Spinal cord (tissue), 10 donors: ENCODE data around the gene CDC25B. TPM values are rescaled to one million over a fixed set of nuclear protein-coding genes. Genes with fewer than 3 reads are reported as not detected.
"Not testable (repeated sequence)": the region's sequence is repeated elsewhere in the genome, so short reads cannot be mapped to it uniquely, and the experiment has no call there.

Experiments used
- DNase-seq, 6 donors: peaks; one replicate each; pipeline versions ENCODE4 v3.0.0 to v3.0.0-alpha.2; 2013 to 2015; ENCODE audit warnings: low spot score in 6 of 6, low read depth in 4 of 6
- H3K27ac ChIP-seq: one replicate; pipeline ENCODE4 v1.5.1; 2013; ENCODE audit warnings: low read depth, low read length, control low read depth
- H3K27me3 ChIP-seq: one replicate; pipeline ENCODE4 v1.6.1; 2013; ENCODE audit warnings: low read length; ENCODE audit not compliant: control insufficient read depth, insufficient read depth
- H3K36me3 ChIP-seq: one replicate; pipeline ENCODE4 v1.6.1; 2013; ENCODE audit warnings: low read length; ENCODE audit not compliant: control insufficient read depth, insufficient read depth
- H3K4me1 ChIP-seq: one replicate; pipeline ENCODE4 v1.6.1; 2013; ENCODE audit warnings: low read length; ENCODE audit not compliant: control insufficient read depth, insufficient read depth
- H3K4me3 ChIP-seq: one replicate; pipeline ENCODE4 v1.5.1; 2013; ENCODE audit warnings: low read depth, low read length, control low read depth
- H3K9me3 ChIP-seq: one replicate; pipeline ENCODE4 v1.6.1; 2013; ENCODE audit warnings: low read length; ENCODE audit not compliant: control insufficient read depth, insufficient read depth
- WGBS: methylation state at CpG from one replicate; pipeline ENCODE4 v1.1.5; 2013; ENCODE audit warnings: missing lambda C conversion rate; ENCODE audit not compliant: insufficient coverage; 5-methylcytosine and 5-hydroxymethylcytosine counted together
- polyA plus RNA-seq, 2 donors: library from polyadenylated mRNA; unstranded; fragments of 120-200 nt; gene quantifications; one replicate each; pipeline ENCODE4 v1.2.1, GENCODE V29; 2013; ENCODE audit not compliant: insufficient read length in 2 of 2
- total RNA-seq, 2 donors: library from RNA; depleted of rRNA in 1 of 2; stranded (reverse); fragments of 120-200 nt in 1 of 2; fragments of >200 nt in 1 of 2; gene quantifications; one replicate each; pipeline versions ENCODE4 v1.2.3 to v1.2.4, GENCODE V29; 2013 to 2014
- donor health status: healthy.

CDC25B gene
- total and polyA plus RNA-seq, 4 donors, result 22.2 to 66.8 (median 46.4) TPM

GRCh38 chr20:3842348-3842930 lies 46.3 kb downstream of the CDC25B start:
- Histone ChIP-seq H3K27me3 (no peaks in the 10 kb centered on the region), H3K9me3 (no peaks in the 10 kb centered on the region), H3K4me1 (peaks cover 12% of the 10 kb centered on the region), H3K4me3 (no peak overlapping the region), H3K36me3 (no peaks in the 10 kb centered on the region), H3K27ac (no peak overlapping the region)
- no peak for DNase-seq
- WGBS, result 25% methylated on average over 1 of the region's 7 CpGs

DNA sequence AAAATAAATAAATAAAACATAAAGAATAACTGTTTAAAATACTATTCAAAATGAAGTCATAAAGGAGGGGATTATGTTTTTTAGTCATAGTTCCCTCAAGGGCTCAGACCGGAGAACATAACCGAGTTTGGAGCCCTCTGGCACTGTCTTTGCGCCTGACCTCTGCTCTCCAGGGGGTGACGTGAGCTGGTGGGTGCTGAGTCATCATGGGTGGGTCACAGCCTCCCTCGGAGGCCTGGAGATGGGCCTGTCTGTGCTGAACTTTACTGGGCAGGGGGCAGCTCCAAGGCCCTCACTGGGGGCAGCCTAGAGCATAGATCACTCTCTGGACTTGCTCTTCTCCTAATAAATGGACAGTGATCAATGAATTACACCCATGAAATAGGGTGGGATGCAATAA lies 47.4 kb downstream of the CDC25B start:
- H3K27ac ChIP-seq, result no peak overlapping the region
- no peak for DNase-seq
- H3K27me3 ChIP-seq, result no peaks in the 10 kb centered on the region
- H3K4me1 ChIP-seq, result peaks cover 21% of the 10 kb centered on the region
- H3K9me3 ChIP-seq, result no peaks in the 10 kb centered on the region
- peaks cover 4% of the 10 kb centered on the region for H3K36me3 ChIP-seq
- 75% methylated on average over 5 of the region's 5 CpGs for WGBS
- H3K4me3 ChIP-seq, result no peak overlapping the region

- peaks cover 22% of the 10 kb centered on the region for H3K4me1 ChIP-seq
- WGBS, result 97% methylated on average over 4 of the region's 9 CpGs
- H3K27me3 ChIP-seq, H3K4me3 ChIP-seq, H3K27ac ChIP-seq, H3K9me3 ChIP-seq, DNase-seq, H3K36me3 ChIP-seq: not testable (repeated sequence)
Observed at GRCh38 chr20:3843990-3844619, 48.0 kb downstream of the CDC25B start.

GRCh38 chr20:3846378-3846739 lies 50.2 kb downstream of the CDC25B start:
- Histone ChIP-seq H3K27me3 (no peaks in the 10 kb centered on the region), H3K4me1 (peaks cover 22% of the 10 kb centered on the region), H3K27ac (peak overlapping the region; percentile 87), H3K4me3 (peak overlapping the region; percentile 85), H3K9me3 (no peaks in the 10 kb centered on the region), H3K36me3 (peaks cover 9% of the 10 kb centered on the region)
- WGBS, result 0% methylated on average over 20 of the region's 22 CpGs
- DNase-seq, result peak in 1 of 6 donors; percentile 81

GRCh38 chr20:3846740-3847428 lies 50.8 kb downstream of the CDC25B start, which contains the start of gene MAVS:
MAVS (plus strand) TSS chr20:3846834; CDS start chr20:3854625, 7,791 bp downstream.
- peak in 5 of 6 donors; percentile 67 to 96 (median 81) for DNase-seq
- no peaks in the 10 kb centered on the region for H3K27me3 ChIP-seq
- peak within 1 kb of the TSS; percentile 87 for H3K27ac ChIP-seq
- peaks cover 22% of the 10 kb centered on the region for H3K4me1 ChIP-seq
- WGBS, result under 1% methylated on average over 72 of the region's 72 CpGs
- no peaks in the 10 kb centered on the region for H3K9me3 ChIP-seq
- H3K4me3 ChIP-seq, result peak within 1 kb of the TSS; percentile 85
- peaks cover 11% of the 10 kb centered on the region for H3K36me3 ChIP-seq

DNA sequence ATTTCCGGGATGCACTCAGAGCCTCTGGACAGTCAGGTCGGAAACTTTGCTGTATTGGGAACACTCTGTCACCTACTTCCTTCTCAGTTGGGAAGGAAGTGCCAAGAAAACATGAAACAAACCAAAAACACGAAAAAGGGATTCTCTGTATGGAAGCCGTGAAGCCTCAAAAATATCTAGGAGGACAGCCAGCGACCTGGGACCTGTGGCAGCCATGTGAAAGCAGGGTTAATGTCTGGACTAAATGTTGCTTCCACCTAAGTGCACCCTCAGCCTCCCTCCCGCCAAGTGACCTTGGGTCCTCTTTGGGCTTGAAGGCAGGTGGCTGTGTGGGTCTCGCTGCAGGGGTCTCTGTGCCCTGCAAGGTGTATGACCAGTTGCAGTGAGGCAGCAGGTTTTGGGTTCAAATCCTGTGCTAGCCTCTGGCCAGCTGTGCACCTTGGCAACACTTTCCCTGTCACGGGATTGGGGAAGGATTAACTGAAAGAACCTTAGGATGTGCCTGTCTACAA lies 51.4 kb downstream of the CDC25B start:
- Histone ChIP-seq H3K36me3 (peaks cover 13% of the 10 kb centered on the region), H3K9me3 (no peaks in the 10 kb centered on the region), H3K27ac (peak overlapping the region; percentile 87), H3K27me3 (no peaks in the 10 kb centered on the region), H3K4me3 (peak overlapping the region; percentile 85), H3K4me1 (peaks cover 22% of the 10 kb centered on the region)
- WGBS, result 75% methylated on average over 3 of the region's 8 CpGs
- DNase-seq, result peak in 2 of 6 donors; percentile 5 to 13

DNA sequence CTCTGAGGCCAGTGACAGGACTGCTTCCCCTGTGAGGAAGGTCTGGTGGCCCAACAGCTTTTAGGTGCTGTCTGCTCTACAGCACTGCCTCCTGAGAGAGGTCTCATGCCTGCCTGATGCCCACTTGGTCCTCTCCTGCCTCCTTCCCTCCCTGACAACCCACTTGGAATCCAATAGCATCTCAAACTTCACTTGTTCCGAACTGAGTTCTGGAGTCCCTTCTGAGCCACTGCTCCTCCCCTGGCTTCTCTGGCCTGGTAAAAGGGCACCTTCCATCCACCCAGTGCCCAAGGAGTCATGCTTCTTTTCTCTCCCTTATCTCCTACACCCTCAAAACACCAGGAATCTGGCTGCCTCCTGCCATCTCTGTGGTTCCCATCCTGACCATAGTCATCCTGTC lies 52.5 kb downstream of the CDC25B start:
- no peak for DNase-seq
- H3K4me3 ChIP-seq, result no peak overlapping the region
- H3K27ac ChIP-seq, result no peak overlapping the region
- peaks cover 20% of the 10 kb centered on the region for H3K36me3 ChIP-seq
- WGBS, result 94% methylated on average over 1 of the region's 1 CpG
- H3K27me3 ChIP-seq, result no peaks in the 10 kb centered on the region
- H3K9me3 ChIP-seq, result no peaks in the 10 kb centered on the region
- peaks cover 22% of the 10 kb centered on the region for H3K4me1 ChIP-seq

DNA sequence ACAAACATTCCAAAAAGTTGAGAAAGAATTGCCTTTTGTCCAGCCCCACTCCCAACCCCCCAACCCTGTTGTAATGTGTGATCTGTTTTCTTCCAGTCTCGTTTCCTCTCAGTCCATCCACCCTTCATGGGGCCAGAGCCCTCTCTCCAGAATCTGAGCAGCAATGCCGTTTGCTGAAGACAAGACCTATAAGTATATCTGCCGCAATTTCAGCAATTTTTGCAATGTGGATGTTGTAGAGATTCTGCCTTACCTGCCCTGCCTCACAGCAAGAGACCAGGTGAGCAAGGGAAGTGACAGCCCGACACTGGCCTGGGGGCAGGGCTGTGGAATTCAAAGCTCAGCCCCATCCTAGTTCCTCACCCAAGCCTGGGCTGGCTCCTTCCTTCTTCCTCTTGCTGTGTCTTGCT lies 58.4 kb downstream of the CDC25B start:
- Histone ChIP-seq H3K27ac (no peak overlapping the region), H3K27me3 (no peaks in the 10 kb centered on the region), H3K36me3 (peaks cover 61% of the 10 kb centered on the region), H3K9me3 (no peaks in the 10 kb centered on the region), H3K4me3 (no peak overlapping the region), H3K4me1 (no peaks in the 10 kb centered on the region)
- no peak for DNase-seq
- WGBS, result 93% methylated on average over 2 of the region's 4 CpGs
